GM21390 (cell line): ENCODE measurements around the gene HOXC13.

Experiments used
- ATAC-seq: cut with Tn5 transposase; IDR thresholded peaks from one replicate; pipeline ENCODE4 v1.9.1; 2021; ENCODE audit not compliant: unreplicated experiment

Gene HOXC13, protein sequence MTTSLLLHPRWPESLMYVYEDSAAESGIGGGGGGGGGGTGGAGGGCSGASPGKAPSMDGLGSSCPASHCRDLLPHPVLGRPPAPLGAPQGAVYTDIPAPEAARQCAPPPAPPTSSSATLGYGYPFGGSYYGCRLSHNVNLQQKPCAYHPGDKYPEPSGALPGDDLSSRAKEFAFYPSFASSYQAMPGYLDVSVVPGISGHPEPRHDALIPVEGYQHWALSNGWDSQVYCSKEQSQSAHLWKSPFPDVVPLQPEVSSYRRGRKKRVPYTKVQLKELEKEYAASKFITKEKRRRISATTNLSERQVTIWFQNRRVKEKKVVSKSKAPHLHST

DNA sequence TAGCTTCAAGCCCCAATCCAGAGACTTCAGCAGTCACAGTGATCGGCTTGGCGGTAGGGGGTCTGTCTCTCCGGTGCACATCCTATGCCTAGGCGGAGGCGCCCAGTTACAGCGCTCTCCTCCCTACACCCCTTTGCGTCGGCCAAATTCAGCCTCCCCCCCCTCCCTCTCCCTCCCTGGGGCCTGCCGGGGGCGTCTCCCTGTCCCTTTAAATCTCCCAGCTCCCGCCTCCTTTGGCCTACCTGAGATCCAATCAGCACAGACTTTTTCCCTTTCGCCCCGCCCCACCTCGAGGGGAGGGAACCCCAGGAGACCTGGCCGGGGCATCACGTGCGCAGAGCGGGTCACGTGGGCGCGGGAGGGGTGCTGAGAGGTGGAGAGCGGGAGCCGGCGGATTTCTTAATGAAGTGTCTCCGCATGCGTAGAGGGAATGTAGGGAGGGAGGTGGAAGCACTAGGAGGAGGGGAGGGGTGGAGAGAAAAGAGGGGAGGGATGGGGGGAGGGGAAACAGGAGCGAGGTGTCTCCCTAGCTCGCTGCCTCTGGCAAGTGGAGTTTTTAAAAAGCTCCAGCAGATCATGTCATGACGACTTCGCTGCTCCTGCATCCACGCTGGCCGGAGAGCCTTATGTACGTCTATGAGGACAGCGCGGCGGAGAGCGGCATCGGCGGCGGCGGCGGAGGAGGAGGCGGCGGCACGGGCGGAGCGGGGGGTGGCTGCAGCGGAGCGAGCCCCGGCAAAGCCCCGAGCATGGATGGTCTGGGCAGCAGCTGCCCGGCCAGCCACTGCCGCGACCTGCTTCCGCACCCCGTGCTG, at the start of gene HOXC13:
Gene HOXC13, plus strand, starts transcription at position 506 of the 815 bp plus-strand sequence. Its CDS starts 76 bp downstream, at position 582.
- ATAC-seq, result no peak

DNA sequence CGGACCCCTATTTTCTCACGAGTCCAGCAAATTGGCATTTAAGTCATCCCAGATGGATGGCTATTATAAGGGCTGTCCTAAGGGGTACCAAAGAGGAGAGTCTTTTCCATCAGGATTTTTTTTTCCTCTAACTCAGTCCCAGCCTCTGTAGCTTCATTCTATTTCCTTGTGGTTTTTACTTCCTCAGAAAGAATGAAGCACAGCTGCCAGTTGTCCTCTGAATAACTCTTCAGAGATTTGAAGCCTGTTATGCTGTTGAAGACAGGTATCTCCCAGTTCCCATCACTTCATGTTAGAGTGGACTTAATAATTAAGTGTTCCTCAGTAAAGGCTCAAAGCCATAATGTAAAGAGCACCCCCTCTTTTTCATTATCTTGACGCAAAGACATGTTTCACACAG, 48.5 kb upstream of the HOXC13 start:
- no peak for ATAC-seq

DNA sequence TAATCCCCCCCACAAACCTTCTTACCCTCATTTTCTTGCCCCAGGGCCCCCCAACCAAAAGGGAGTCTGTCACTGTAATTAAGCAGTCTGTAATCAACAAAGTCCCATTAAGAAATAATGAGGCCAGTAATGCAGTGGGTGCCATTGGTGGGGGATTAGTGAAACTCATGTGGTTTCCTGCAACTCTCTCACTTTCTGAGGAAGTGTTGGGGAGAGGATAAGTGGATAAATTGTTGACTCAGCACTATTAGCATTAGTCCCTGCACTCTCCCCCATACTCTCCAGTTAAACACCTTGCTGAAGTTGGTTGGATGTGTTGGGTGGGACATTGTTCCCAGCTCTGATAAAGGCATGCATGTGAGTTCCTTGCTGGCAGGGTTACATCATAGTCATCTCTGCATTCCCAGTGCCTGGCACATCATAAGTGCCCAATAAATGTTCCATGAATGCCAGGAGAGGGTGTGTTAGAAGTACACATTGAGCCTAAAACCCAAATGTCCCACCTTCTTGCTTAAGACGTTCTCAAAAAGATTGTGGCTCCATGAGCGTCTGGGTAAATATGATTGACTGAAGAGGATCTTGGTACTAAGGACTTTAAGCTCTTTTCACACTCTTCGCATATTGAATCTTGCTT, 45.8 kb upstream of the HOXC13 start:
- no peak for ATAC-seq

DNA sequence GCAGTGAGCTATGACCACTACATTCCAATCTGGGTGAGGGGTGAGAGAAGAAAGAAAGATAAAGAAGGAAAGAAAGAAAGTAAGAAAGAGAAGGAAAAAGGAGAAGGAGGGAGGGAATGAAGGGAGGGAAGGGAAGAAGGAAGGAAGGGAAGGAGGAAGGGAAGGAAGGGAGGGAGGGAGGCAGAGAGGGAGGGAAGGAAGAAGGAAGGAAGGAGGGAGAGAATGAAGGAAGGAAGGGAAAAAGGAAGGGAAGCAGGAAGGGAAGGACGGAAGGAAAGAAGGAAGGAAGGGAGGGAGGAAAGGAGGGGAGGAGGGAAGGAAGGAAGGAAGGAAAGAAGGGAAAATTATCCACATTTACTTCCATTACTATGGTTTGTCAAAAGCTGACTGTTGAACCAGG, 39.4 kb upstream of the HOXC13 start:
- no peak for ATAC-seq

DNA sequence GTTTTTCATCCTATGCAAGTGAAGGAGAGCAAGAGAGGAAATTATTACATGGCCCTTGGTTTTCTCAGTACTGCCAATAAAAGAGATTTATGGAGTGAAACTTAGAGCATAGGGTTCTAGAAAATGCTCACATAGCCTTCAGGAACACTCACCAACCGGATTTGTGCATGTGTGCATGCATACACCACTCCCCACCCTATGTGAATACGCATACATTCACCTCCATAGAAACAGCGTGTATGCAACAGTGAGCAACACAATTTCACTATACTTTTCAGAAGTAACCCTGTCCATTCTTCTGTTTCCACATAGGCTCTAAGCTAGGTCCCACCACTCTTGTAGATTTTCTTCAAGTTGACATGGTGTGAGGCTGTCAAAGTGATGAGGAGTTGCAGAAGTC, 31.5 kb upstream of the HOXC13 start:
- ATAC-seq, result no peak

DNA sequence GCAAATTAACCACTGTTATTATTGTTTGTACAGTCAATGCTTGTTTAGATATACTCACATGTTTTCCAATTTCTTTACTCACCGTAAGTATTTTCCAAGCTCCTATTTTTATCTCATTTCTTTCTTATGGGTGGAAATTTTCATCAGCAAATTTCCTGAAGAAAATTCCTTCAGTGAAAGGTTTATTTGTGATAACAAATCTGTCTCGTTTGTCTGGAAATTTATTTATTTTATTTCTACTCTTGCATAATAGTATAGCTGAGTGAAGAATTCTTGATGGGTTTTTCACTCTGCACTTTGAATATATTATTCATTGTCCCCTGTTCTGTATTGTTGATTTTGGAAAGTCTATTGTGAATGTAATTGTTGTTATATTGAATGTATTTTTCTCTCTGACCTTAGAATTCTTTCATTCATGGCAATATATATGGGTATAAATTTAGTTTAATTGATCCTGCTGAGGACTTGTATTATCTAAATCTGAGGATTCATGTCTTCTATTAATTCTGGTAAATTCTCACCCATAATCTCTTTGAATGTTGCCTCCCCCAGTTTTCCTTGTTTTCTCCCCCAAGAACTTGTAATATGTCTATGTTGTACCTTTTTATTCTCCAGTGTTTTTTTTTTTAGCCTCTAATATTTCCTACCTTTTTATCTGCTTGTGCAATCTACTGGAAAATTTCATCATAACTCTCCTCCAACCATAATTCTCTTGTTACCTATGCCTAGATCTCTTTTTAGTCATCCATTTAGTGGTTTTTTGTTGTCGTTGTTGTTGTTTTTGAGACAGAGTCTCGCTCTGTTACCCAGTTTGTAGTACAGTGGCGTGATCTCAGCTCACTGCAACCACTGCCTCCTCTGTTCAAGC, 21.6 kb upstream of the HOXC13 start:
- ATAC-seq, result no peak

DNA sequence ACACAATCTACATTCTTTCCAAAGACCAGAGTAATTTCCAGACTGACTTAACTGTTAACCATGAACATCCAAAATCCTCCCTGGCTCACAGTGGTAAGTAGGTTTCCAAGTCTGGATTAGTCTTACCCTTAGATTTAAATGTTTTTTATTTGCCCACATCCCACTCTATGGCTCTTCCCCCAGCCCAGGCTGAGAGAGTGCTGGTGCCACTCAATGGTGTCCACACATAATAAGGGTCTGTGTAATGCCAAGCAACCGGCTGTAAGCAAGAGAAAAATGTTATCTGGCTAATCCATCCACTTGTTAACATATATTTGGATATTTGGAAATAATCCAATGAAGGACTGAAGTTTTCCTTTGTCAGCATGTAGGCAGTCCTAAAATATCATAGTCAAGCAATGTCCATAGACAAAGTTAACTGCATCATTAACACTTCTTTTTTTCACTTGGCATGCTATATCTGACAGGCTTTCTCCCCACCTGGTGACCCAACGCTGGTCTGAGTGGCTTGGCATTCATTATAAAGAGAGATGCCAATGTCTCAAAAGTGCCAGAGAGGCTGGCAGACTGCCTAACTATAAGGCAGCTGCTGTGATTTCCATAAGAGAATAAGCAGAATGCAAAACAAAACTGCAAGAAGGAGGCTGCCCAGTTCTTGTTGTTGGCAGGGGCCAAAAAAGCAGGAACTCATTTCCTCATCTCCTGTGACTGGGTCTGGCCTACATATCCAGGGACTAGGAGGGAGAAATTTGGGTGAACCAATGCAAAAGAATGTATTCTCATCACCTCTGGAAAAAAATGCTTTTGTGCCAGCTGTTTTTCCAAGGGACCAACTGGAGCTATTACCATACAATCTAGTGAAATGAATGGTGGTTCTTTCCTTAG, 13.9 kb upstream of the HOXC13 start:
- ATAC-seq, result no peak

DNA sequence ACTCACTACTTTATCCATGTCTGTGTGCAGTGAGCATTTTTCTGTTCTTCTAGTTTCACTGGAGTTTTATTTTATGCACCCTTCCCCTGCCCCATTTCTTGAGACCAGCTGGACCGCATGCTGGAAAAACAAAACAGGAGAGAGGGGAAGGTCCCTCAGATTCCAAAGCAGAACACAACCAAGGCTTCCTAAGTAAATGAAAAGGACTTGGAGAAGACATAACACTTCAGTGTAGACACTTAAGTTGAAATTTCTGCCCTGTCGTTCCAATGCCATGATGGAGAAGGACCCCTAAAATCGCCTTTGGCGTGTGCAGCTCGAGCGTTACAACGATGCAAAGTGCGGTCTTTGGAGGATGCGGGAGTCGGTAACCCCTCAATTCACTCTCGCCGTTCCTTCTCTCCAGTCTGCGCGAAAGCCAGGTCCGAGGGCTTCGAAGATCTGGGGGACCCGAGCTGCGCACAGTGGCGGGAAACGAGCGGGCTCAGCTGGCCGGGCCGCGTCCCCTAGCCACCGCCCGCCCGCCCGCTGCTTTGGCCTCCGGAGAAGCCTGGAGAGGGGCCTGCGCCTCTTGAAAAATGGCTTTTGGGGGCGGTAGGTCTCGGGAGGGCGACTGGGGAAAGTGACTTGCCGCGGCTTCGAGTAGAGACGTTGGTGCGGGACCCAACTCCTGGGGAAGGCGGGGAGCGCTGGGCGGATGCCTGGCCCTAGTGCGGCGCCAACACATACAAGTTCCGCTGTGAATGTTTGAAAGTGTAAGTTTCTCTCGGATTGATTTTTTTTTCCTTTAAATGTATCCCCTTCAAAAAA, 11.2 kb upstream of the HOXC13 start:
- ATAC-seq, result no peak

DNA sequence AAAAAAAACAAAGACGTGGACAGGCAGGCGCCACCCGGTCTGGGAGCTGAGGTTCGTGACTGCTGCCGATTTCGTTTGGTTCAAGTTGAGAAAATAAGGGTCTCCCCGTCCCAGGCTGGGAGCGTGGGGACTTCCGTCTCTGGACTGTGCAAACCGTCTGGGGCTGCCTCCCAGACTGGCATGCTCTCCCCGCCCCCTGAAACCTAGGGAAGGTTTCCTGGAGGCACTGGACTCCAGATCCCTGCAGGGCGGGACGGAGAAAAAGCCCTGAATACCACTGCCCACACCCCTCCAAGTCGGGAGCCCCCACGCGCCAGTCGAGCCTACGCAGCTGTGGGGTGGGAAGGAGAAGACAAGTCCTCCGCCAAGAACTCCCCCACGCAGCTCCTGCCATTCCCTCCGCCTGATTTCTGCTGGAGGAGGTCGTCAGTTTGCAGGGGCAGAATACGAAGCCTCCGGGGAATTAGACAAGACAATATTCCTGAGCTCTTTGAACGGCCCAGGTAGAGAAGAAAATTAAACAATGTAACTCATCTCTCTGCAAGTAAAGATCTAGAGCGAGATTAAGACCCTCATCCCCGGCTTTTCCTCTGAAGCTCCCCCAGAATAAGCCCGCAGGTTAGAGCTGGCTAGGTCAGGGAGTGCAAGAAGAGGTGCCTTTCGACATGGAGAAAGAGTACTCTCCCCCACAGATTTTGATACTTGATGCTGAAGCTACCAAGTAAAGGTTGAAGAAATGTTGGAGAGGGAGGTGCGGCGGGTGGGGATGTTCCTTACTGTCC, 10.4 kb upstream of the HOXC13 start:
- ATAC-seq, result no peak

DNA sequence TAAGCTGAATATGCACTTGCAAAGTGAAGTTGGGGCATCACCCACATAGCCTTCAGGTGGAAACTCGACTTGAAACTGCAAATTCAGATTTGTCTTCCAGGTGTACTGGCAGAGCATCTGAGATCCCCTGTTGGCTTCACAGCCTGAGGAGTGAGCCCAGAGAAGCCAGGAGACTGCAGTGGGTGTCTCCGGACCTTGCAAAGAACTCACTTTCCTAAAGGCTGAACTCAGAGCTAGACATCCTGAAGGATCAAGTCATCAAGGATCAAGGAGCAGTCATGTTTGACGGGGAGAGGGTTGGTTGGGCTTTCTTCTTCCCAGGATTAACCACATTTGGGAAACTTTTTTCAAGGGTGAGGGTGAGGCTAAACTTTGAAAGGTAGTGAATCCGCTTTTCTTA, 9.1 kb upstream of the HOXC13 start:
- no peak for ATAC-seq

DNA sequence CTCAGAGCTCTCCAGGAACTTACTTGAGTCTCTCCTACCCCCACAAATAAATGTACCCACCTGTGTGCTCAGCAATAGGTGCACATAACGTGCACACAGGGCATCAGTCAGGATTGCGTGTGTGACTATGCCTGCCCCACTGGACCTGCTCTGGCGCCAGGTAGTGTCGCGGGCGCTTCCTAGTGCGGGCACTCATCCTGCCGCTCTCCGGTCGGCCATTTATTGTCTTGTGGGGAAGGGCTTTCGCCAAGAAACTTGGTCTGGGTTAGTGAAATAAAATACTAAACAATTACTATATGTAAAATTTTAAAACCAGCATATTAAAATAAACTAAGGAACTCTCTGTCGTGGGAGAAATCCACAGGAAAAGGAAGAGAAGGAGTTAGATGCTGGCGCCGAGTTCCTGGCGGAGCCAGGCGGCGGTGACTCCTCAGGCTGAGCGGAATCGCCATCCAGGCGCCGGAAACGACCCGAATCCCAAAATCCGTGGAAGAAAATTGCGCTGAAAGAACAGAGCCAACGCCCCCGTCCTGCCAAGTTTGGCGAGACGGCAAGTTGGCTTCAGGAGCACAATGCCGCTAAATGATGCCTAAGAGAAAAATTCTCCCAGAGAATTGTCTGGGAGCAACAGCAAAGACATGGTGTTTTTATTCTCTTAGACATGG, 7.9 kb upstream of the HOXC13 start:
- ATAC-seq, result no peak

DNA sequence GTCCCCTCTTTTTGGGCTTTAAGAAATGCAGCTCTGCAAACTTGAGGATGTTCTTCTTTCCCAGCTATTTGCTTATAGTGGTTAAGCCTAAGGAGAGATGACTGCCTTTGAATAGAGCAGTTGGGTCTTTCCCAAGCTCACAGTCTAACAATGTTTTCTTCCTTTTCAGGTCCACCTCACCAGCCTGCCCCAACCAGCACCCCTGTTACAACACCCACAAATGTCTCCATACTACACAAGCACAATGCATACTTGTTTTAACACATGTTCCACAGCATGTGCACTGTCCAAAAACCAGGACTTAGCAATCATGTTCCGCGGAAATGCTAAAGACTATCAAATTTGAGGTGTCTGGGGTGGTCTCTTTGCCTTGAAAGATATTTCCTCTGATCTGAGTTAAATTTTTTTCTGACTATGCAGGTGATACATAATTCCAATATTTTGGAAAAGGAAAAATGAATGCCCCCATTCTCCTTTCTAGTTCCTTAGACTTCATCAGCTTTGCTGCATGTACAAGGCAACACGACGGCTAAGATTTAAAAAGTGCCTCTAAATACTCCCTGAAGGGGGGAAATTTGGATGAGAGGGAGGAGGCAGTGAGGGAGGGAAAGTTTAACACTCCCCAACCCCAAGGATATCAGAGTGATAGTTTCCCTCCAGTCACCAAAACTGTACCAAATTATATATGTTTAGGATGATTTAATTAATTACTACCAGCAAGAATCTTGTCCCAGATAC, 6.6 kb upstream of the HOXC13 start:
- ATAC-seq, result no peak

DNA sequence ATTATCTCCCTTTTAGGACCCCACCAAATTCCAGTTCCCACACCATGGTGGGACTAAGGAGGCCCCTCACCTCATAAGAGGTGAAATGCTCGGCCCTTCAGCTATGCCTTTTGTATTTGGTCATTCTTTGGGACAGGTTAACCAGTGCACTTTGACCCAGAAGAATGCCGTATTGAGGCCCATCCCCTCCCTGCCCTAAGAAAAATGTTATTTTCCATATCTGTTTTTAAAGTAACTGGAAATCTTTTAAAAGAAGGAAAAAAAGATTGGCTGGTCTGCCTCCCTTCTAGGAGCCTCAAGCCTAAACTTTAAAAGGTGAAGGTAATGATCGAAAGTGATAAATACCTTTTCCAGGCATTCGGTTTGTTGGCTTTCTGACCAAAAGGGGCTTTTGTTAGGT, 5.7 kb upstream of the HOXC13 start:
- ATAC-seq, result no peak

DNA sequence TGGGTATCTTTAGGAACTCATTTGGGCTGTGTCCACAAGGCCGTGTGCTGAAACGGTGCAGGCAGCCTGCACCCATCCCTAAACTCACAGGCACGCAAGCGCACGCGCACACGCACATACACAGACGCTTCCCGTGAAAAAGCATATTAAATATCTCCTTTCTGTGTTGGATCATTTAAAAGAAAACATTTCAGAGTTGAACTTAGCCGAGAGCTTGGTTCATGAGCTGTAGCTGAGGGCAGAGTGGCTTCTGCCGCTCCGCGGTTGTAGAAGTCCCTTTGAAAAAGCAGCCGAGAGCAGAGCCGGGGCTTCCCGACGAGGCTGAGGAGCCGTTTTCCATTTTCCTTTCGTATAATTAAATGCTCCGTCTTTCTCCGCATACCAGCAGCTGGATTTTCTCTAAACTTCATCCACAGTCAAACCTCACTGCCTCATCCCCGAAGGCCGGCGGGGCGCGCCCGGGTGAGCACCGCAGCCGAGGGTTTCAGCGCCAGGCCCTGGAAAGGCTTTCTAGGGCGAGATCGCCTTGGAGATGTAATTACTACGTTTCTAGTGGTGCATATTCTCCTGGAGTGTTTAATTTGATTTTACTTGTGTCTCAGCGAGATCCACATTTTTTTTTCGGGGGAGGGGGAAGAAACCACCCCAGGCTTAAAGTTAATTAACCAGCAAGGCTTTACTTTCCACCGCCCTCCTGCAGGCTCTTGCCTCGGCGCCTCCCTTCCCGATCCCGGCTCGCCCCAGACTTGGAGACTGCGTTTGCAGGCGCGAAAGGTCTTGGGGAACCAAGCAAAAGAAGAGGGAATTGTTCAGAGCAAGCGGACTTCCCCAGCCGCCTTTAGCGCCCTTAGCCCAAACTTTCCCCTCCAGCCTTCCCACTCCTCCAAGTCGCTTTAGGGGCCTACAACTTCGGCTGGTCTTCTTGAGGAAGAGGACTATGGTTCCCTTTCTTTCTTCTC, 3.0 kb upstream of the HOXC13 start:
- ATAC-seq, result no peak

DNA sequence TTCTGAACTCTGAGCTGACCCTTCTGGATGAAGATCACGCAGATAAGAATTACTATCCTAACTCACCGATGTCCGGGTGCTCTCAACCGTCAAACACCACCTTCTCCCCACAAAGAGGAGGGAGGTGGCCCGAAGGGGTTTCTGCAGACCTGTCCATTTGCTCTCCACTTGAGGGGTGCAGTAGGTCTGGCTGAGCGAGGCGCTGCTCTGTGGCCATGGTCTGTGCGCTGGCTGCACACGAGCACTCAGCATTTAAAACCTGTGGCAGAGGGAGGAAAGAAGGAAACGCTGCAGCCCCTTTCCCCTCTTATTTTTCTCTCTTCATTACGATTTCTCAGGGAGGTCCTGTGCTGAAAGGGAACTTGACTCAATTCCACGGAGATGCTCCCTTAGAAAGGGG, 1.5 kb upstream of the HOXC13 start:
- ATAC-seq, result no peak
